Thyroid gland (tissue), 4 donors: ENCODE results near the gene TM4SF5.

Experiments used
- POLR2A ChIP-seq, 2 donors: fragments of 450-650 bp; IDR thresholded peaks; one replicate each; pipeline ENCODE4 v1.6.1; 2017; ENCODE audit warnings: antibody characterized with exemption in 2 of 2, mild to moderate bottlenecking in 2 of 2, moderate library complexity in 1 of 2
- TF ChIP-seq, protein P1 (sequence below), 6 experiments: fragments of 200-600 bp in 3 of 6; fragments of 450-650 bp in 3 of 6; sonication (generic) in 3 of 6; IDR thresholded peaks; one replicate each; pipeline ENCODE4 v1.5.1; 2016 to 2019; ENCODE audit warnings: antibody characterized with exemption in 6 of 6, mild to moderate bottlenecking in 2 of 6, inconsistent platforms in 1 of 6, moderate library complexity in 1 of 6

DNA sequence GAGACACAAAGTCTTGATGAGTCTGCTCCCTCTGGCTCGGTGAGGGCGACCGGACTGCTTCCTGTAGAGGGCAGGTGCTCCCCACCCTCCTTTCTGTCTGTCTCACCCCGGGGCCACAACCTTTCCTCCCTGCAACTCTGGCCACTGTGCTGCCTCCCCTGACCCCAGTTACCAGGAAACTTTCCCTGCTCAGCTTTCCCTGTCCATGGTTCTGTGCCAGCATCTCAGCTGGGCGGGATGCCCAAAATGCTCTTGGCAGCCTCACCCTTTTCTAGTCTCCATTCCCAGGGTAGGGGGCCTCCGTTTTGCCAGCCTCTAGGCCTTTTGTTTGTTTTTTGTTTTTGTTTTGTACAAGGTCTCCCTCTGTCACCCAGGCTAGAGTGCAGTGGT lies 36.7 kb downstream of the TM4SF5 start:
- TF ChIP-seq, protein P1, sequence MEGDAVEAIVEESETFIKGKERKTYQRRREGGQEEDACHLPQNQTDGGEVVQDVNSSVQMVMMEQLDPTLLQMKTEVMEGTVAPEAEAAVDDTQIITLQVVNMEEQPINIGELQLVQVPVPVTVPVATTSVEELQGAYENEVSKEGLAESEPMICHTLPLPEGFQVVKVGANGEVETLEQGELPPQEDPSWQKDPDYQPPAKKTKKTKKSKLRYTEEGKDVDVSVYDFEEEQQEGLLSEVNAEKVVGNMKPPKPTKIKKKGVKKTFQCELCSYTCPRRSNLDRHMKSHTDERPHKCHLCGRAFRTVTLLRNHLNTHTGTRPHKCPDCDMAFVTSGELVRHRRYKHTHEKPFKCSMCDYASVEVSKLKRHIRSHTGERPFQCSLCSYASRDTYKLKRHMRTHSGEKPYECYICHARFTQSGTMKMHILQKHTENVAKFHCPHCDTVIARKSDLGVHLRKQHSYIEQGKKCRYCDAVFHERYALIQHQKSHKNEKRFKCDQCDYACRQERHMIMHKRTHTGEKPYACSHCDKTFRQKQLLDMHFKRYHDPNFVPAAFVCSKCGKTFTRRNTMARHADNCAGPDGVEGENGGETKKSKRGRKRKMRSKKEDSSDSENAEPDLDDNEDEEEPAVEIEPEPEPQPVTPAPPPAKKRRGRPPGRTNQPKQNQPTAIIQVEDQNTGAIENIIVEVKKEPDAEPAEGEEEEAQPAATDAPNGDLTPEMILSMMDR (IDR thresholded peaks at IDR 0.05): no peak
- no peak for TF ChIP-seq POLR2A (IDR thresholded peaks at IDR 0.05)
